ENCODE data around the gene FAM120A.

FAM120A gene

GRCh38 chr9:93541581-93542349 lies 90.3 kb downstream of the FAM120A start:
- no peak for DNase-seq (ENCODE audit: low read depth, low spot score)
- no peak overlapping the region for H3K27ac ChIP-seq

DNA sequence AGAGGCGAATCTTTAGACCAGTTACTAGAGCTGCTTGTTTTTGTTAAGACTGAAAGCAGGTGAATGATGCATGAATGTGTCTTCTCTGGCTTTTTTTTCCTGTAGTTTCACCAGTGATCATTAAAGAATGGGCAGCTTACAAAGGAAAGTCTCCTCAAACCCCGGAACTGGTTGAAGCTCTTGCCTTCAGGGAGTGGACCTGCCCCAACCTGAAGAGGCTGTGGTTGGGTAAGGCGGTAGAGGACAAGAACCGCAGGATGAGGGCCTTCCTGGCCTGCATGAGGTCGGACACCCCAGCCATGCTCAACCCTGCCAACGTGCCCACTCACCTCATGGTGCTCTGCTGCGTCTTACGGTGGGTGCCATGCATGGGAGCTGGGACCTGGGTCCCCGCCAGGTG lies 91.6 kb downstream of the FAM120A start:
- H3K27ac ChIP-seq, result no peak overlapping the region
- DNase-seq (ENCODE audit: low read depth, low spot score), result no peak

GRCh38 chr9:93546356-93546755 lies 94.9 kb downstream of the FAM120A start:
- no peak overlapping the region for H3K27ac ChIP-seq
- no peak for DNase-seq (ENCODE audit: low read depth, low spot score)

- DNase-seq (ENCODE audit: low read depth, low spot score), result peak; percentile 34
Measured at GRCh38 chr9:93549611-93550010, 98.1 kb downstream of the FAM120A start.

DNA sequence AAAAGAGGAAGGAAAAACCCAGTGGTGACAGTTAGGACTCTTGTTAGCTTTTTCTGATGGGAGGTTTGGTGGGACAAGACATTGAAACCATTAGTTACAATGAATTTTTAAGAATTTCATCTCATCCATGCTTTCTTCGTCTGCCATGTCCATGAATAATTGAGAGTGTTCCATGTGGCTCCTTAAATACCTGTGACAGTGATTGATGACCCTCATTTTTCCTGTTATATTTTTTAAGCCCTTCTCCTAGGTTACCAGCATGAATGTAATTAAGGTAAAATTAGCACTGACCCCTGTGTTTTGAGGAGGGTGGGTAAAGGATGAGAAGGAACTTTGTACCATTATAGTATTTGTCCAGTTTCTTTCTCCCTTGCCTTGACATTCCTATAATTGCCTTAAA lies 101.4 kb downstream of the FAM120A start:
- DNase-seq (ENCODE audit: low read depth, low spot score), result no peak
- no peak overlapping the region for H3K27ac ChIP-seq

More at GRCh38 chr9:93549611-93550010, 98.1 kb downstream of the FAM120A start:
- peak overlapping the region; percentile 5 for H3K27ac ChIP-seq

- no peak for DNase-seq (ENCODE audit: low read depth, low spot score)
Measured at GRCh38 chr9:93555370-93555769, 103.9 kb downstream of the FAM120A start.

DNA sequence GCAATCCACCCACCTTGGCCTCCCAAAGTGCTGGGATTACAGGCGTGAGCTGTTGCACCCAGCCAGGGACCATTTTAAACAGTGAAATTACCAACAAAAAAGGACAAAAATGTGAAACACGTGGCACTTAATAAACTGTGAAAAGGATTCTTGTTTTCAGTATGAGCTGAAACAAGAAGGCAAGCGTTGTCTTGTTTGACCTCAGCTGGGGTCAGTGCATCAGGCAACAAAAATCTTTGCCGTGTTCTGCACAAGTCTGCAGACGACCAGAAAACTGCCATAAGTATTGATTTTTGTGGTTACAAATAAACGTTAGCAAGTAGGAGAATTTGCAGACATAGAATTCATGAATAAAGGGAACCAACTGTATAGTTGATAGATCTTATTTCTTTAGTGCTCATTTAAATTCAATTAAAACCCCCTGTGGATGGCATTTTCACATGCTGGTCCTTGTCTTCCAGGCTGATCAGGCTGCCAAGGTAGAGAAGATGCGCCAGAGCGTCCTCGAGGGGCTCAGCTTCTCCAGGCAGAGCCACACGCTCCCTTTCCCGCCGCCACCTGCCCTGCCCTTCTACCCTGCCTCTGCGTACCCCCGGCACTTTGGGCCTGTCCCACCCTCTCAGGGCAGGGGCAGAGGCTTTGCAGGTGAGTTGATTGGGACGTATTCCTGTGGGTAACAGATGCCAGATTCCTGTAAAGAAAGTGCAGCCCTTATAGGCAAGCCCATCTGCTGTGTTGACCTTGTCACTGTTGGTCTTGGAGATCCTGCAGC lies 106.1 kb downstream of the FAM120A start:
- DNase-seq (ENCODE audit: low read depth, low spot score), result no peak
- no peak overlapping the region for H3K27ac ChIP-seq

More at GRCh38 chr9:93555370-93555769, 103.9 kb downstream of the FAM120A start:
- no peak overlapping the region for H3K27ac ChIP-seq

DNA sequence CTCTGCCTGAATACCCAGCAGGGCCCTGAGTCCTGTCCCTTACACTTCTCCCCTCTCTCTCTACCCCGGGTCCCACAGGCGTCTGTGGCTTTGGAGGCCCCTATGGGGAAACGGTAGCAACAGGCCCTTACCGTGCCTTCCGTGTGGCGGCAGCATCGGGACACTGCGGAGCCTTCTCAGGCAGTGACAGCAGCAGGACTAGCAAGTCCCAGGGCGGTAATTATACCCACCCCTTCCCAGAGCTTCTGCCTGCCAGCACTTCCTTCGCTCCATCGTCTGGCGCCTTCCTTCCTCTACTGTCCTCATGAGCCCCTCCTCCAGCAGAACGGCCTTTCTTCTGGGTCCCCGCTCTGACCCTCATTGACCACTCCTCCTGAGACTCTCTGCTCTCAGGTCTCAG lies 107.0 kb downstream of the FAM120A start:
- no peak for DNase-seq (ENCODE audit: low read depth, low spot score)
- H3K27ac ChIP-seq, result no peak overlapping the region

- no peak overlapping the region for H3K27ac ChIP-seq
- DNase-seq (ENCODE audit: low read depth, low spot score), result no peak
Measured at GRCh38 chr9:93560991-93561390, 109.5 kb downstream of the FAM120A start.

DNA sequence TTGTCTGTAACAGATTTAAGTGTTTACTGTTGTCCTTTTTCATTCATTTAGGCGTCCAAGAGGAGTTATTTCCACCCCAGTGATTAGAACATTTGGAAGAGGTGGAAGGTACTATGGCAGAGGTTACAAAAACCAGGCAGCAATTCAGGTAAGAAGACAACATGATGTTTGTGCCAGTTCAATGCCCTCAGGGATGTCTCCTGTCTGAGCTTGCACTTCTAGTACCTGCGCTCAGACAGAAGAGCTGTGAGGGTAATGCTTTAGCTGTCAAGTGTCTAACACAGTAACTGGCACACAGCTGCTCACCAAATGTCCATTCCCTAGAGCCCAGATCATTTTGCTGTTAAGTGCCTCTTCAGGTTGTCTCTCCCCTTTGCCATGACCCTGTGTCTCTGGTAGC lies 110.7 kb downstream of the FAM120A start:
- H3K27ac ChIP-seq, result no peak overlapping the region
- no peak for DNase-seq (ENCODE audit: low read depth, low spot score)

DNA sequence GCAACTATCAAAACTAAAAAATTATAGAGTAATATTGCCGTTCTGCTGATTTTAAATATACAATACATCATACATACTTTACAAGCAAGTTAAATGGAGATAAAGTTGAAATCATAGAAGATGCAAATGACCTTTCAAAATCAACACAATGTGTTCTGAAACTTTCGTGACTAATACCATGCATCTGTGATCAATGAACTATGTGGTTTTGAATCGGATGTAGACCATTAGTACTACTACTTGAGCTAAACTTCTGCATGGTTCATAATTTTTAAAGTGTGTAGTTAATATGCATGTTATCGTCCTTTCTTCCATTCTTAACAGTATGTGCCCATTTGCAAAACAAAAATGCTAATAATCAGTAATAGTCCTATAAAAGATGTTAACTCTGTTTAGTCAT lies 113.6 kb downstream of the FAM120A start:
- DNase-seq (ENCODE audit: low read depth, low spot score), result no peak
- H3K27ac ChIP-seq, result no peak overlapping the region

DNA sequence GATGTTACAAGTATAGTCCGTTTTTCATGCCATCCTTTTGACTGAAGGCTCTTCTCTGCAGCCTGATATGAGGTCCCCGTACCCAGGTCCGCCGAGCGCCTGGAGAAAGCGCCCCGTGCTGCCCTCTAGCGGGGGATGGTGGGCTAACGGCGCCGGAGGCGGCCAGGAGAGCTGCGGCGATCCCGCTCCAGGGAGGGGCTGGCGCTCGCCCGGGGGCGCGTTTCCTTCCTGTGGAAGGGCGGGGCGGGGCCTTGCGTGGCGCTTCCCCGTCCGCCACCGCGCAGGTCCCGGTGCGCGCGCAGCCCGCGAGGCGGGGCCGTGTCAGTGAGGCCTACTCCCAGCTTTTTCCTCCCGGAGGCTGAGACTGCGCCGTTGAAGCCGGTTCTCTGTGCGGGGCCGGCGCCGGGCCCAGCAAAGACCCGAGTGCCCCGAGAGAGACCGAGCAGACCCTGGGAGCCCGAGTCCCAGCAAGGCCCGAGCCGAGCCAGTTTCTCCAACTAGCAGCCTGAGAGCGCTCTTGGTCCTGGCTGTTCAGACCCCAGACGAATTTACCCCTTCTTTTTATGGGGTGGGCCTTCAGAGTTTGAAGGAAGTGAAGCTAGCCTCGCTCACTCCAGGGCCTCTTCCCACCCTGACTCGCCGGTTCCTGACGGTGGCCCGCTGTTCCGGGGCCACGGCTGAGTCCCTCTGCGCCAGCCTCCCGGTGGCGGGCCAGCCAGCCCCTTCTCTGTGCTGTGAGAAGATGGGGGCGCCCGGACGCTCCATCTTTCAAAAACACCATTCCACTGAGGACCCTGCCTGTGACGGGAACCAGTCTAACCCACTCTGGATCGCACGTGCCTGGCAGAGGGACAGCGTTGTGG lies 115.2 kb downstream of the FAM120A start:
- peak; percentile 67 for DNase-seq (ENCODE audit: low read depth, low spot score)

GRCh38 chr9:93567271-93567959 lies 115.9 kb downstream of the FAM120A start:
- peak overlapping the region; percentile 84 for H3K27ac ChIP-seq
- DNase-seq (ENCODE audit: low read depth, low spot score), result no peak

More for the DNA sequence above, 115.2 kb downstream of the FAM120A start:
- peak overlapping the region; percentile 84 for H3K27ac ChIP-seq

DNA sequence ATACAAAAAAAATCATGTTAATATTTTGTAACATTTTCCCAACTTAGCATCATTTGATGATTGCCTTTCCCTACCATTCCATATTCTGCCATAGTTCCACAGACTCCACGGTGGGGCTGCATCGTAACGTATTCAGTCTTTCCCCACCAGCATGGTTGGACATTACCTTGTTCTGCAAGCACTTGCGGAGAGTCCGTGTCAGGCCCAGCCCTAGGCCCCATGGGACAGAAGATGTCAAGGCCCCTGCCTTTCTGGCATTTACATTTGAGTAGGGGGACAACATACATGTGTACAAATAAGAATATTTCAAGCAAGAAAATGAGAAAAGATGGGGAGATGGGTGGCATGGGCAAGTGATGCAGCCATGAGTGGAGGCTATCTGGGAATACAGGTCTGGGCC lies 116.7 kb downstream of the FAM120A start:
- DNase-seq (ENCODE audit: low read depth, low spot score), result no peak

DNA sequence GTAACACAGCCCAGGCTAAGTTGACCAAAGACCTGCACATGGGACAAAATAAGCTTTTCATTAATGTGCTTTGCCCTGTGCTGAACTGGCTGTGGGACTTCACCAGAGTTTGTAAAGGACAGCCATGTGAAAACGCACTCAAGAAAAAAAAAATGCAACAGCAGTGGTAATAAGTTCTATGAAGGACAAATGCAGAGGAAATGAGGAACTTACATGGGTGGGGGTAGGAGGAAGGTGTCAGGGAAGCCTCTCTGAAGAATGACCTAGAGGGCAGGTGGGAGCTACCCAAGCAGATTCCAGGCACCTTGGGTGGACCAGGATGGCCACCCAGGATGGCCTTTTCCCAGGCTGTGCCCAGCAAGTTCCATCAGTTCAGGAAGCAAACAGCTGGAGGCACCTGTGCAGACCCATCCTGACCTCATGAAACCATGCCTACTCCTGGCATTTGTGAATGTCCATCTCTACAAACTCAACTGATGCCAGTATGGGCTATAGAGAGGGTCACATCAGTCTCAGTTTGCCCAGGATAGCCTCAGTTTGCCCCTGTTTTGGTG lies 118.2 kb downstream of the FAM120A start:
- DNase-seq (ENCODE audit: low read depth, low spot score), result no peak
- H3K27ac ChIP-seq, result no peak overlapping the region

More for the DNA sequence above, 116.7 kb downstream of the FAM120A start:
- no peak overlapping the region for H3K27ac ChIP-seq

GRCh38 chr9:93572221-93572620 lies 120.7 kb downstream of the FAM120A start:
- no peak for DNase-seq (ENCODE audit: low read depth, low spot score)
- no peak overlapping the region for H3K27ac ChIP-seq

DNA sequence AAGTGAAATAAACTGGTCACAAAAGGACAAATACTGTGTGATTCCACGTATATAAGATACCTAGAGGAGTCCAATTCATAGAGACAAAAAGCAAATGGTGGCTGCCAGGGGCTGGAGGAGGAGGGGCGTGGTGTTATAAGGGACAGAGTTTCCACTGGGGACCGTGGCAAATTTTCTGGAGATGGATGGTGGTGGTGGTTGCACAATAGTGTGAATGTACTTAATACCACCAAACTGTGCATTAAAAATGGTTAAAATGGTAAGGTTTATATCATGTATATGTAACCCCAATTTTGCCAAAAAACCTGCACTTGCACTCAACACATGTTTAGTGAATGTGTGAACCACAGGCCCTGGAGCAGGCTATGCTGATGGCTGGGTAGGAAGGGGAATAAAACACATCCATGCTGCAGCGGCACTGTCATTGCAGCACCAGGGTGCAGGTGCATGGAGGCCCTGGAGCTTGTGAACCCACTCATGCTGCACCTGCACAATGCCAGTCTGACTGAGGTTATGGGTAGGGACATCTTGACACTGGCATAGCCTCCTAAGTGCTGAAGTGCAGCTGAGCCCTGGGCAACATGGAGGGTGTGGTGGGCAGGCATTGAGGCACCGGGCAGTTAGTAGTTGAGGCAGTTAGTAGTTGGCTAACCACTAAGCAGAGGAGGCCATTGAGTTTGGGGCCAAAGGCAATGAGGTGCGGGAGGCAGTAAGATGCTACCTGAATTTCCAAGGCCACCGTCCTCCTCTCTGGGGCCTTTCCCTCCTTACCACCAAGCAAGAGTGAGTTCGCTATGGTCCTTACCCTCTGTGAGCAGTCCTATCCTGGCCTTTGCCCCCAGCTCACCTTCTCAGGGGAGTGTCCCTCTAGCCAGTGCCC lies 121.4 kb downstream of the FAM120A start:
- H3K27ac ChIP-seq, result no peak overlapping the region
- DNase-seq (ENCODE audit: low read depth, low spot score), result no peak

GRCh38 chr9:93573516-93573828 lies 122.0 kb downstream of the FAM120A start:
- DNase-seq (ENCODE audit: low read depth, low spot score), result no peak
- no peak overlapping the region for H3K27ac ChIP-seq

Data from epithelial cell of prostate (primary cell).